ENCODE data around the gene PCDHA13.

PCDHA13 gene

DNA sequence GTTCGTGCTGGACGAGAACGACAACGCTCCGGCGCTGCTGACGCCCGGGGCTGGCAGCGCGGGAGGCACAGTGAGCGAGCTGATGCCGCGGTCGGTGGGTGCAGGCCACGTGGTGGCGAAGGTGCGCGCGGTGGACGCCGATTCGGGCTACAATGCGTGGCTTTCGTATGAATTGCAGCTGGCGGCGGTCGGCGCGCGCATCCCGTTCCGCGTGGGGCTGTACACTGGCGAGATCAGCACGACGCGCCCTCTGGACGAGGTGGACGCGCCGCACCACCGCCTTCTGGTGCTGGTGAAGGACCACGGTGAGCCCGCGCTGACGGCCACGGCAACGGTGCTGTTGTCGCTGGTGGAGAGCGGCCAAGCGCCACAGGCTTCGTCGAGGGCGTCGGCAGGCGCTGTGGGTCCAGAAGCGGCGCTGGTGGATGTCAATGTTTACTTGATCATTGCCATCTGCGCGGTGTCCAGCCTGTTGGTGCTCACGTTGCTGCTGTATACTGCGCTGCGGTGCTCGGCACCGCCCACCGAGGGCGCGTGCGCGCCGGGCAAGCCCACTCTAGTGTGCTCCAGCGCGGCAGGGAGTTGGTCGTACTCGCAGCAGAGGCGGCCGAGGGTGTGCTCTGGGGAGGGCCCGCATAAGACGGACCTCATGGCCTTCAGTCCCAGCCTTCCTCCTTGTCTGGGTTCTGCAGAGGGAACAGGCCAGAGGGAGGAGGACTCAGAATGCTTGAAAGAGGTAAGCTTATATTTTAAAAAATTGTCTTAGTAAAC is 2.2 kb downstream of the PCDHA13 start:
- TF ChIP-seq, protein P1, sequence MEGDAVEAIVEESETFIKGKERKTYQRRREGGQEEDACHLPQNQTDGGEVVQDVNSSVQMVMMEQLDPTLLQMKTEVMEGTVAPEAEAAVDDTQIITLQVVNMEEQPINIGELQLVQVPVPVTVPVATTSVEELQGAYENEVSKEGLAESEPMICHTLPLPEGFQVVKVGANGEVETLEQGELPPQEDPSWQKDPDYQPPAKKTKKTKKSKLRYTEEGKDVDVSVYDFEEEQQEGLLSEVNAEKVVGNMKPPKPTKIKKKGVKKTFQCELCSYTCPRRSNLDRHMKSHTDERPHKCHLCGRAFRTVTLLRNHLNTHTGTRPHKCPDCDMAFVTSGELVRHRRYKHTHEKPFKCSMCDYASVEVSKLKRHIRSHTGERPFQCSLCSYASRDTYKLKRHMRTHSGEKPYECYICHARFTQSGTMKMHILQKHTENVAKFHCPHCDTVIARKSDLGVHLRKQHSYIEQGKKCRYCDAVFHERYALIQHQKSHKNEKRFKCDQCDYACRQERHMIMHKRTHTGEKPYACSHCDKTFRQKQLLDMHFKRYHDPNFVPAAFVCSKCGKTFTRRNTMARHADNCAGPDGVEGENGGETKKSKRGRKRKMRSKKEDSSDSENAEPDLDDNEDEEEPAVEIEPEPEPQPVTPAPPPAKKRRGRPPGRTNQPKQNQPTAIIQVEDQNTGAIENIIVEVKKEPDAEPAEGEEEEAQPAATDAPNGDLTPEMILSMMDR (IDR thresholded peaks at IDR 0.05; ENCODE audit: insufficient read depth, low read depth, low read length, missing control alignments), result no peak
- no peak for DNase-seq (ENCODE audit: low read depth)
- no peak overlapping the region for H3K4me3 ChIP-seq (ENCODE audit: low read depth, low read length)

DNA sequence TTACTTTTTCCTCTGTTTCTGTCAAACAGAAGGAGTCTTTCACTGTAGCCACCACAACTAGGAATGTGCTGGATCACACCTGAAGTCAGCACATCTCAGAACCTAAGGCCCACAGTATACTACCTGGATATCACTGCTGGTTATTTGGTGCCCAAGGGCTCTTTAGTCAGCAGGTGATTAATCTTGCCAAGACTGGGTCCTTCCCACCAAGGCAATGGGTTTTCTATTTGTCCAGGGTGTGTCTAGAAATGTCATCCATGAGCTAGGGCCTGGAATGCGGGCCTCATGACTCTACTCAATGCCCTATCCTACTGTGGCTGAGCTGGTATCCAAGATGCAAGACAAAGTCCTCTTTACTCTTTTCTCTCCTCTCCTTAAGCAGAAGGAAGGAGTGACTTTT is 34.4 kb downstream of the PCDHA13 start:
- DNase-seq (ENCODE audit: low read depth), result no peak
- TF ChIP-seq, protein P1 (IDR thresholded peaks at IDR 0.05; ENCODE audit: insufficient read depth, low read depth, low read length, missing control alignments), result no peak
- H3K4me3 ChIP-seq (ENCODE audit: low read depth, low read length), result no peak overlapping the region

DNA sequence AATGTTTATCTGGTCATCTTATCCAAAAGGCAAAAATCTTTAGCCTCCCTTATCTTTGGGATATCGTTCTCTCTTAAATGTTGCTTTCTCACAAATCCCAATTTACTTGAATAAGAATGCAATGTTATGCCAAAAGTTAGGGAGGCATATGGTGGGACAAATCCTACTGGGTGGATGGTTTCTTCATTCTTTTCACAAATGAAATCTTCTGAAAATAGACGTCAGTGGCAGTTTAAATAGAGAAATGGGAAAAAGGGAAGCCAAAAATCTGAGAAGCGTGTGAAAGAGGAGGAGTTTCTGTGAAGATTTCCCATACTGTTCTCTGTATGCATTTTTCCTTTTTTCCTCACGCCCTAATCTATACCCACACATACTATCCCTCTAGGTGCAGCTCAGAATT is 41.7 kb downstream of the PCDHA13 start:
- no peak for DNase-seq (ENCODE audit: low read depth)
- TF ChIP-seq, protein P1 (IDR thresholded peaks at IDR 0.05; ENCODE audit: insufficient read depth, low read depth, low read length, missing control alignments), result no peak
- no peak overlapping the region for H3K4me3 ChIP-seq (ENCODE audit: low read depth, low read length)

DNA sequence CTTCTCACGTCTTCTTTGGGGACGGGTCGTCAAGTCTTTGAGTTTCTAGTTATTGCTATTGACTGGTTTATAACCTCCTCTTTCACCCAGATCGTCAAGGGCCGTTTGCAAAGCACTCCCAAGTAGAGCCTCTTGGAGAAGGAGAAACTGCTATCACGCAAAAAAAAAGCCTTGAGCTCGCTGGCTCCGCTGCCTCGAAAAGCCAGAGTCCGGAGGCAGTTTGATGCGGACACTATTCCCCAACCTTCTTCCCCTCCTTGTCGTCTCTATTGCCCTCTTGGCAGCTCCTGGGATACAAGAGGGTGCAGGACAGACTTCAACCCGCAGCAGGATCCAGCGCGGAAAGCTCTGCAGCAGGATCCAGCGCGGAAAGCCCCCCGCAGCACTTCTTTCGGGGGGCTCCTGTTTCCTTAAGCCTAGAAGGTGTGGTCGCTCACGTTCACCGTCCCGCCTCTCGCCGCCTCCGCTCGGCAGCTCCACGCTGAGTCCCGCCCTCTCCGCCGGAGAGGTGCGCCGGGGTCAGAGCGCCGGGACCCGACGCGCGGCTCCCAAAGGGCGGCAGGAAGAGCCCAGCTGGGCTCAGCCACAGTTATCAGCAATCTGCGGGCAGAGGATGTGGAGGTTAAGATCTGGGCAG is 44.0 kb downstream of the PCDHA13 start, which contains the start of gene PCDHAC1:
Gene PCDHAC1 (plus strand): TSS at position 494 of the 637 bp plus-strand sequence. CDS start 594 bp downstream, outside the sequence.
- no peak within 1 kb of the TSS for H3K4me3 ChIP-seq (ENCODE audit: low read depth, low read length)
- no peak for DNase-seq (ENCODE audit: low read depth)
- TF ChIP-seq, protein P1 (IDR thresholded peaks at IDR 0.05; ENCODE audit: insufficient read depth, low read depth, low read length, missing control alignments), result no peak

DNA sequence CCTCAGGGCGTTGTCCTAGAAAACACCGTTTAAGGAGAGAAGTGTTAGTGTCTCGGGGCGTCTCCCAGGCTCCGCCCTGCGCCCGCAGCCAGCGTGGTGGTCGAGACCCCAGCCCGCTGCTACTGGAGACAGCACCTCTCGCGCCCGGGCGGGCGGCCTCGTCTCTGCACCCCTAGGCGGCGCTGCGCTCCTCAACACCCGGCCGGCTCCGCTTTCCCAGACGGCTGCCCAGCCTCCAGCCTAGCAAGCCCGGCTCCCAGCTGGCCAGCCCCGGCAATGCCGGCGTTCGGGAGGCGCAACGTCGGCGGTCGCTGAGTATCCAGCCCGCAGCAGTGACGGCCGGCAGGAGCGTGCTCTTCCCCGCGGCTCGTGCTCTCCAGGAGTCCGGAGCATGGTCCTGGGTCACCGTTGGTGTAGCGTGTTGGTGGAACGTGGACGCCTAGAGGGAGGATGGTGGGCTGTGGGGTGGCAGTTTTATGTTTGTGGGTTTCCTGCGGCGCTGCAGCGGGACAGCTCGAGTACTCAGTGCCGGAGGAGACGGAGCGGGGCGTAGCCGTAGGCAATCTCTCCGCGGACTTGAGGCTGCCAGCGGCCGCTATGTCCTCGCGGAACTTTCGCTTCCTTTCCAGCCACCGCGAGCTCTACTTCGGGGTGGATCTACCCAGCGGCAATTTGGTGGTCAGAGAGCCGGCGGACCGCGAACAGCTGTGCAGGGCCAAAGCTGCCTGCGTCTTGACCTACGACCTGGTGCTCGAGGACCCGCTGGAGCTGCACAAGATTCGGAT is 44.7 kb downstream of the PCDHA13 start:
- TF ChIP-seq, protein P1 (IDR thresholded peaks at IDR 0.05; ENCODE audit: insufficient read depth, low read depth, low read length, missing control alignments), result no peak
- no peak overlapping the region for H3K4me3 ChIP-seq (ENCODE audit: low read depth, low read length)
- DNase-seq (ENCODE audit: low read depth), result no peak

DNA sequence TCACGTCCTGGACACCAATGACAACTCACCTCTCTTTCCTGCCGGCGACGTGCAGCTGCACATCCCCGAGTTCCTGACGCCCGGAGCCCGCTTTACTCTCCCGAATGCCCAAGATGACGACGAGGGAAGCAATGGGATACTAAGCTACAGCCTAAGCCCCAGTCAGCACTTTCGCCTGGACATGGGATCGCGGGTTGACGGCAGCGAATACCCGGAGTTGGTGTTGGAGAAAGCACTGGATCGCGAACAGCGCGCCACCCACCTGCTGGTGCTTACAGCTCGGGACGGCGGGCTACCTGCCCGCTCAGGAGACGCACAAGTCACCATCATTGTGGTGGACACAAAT is 45.3 kb downstream of the PCDHA13 start:
- H3K4me3 ChIP-seq (ENCODE audit: low read depth, low read length), result no peak overlapping the region
- DNase-seq (ENCODE audit: low read depth), result no peak
- TF ChIP-seq, protein P1 (IDR thresholded peaks at IDR 0.05; ENCODE audit: insufficient read depth, low read depth, low read length, missing control alignments), result no peak
